Ishikawa (cell line): ENCODE measurements around the gene MYH9.

ENCODE experiments used
- EP300 ChIP-seq: IDR thresholded peaks from 2 replicates; pipeline ENCODE4 v1.6.1; 2012; ENCODE audit warnings: borderline replicate concordance
- MAX ChIP-seq: IDR thresholded peaks from 2 replicates; pipeline ENCODE4 v1.6.1; 2012
- NFIC ChIP-seq: IDR thresholded peaks from 2 replicates; pipeline ENCODE4 v1.6.1; 2012
- RAD21 ChIP-seq: IDR thresholded peaks from 2 replicates; pipeline ENCODE4 v1.6.1; 2012; ENCODE audit warnings: low read depth
- REST ChIP-seq: IDR thresholded peaks from 2 replicates; pipeline ENCODE4 v1.6.1; 2012; ENCODE audit warnings: low read depth, mild to moderate bottlenecking
- TCF12 ChIP-seq: IDR thresholded peaks from 2 replicates; pipeline ENCODE4 v1.6.1; 2012; ENCODE audit warnings: low read depth
- TEAD4 ChIP-seq: IDR thresholded peaks from 2 replicates; pipeline ENCODE4 v1.6.1; 2012
- YY1 ChIP-seq: IDR thresholded peaks from 2 replicates; pipeline ENCODE4 v1.6.1; 2012; ENCODE audit warnings: low read depth

GRCh38 chr22:36404446-36404845, 16.7 kb upstream of the MYH9 start:
- TF ChIP-seq REST (no peak), NFIC (no peak), TEAD4 (no peak), EP300 (no peak), MAX (no peak), YY1 (no peak), RAD21 (no peak), TCF12 (no peak)
